ENCODE results near the gene CLDN20. TPM values are rescaled to one million over a fixed set of nuclear protein-coding genes. Genes with fewer than 3 reads are reported as not detected.
A peak's percentile ranks its signal among the peaks of the same experiment; 100 is the strongest.
"Not testable (repeated sequence)": the region's sequence is repeated elsewhere in the genome, so short reads cannot be mapped to it uniquely, and the experiment has no call there.

The CLDN20 gene
- total RNA-seq, 2 donors from 2014 or later, result not detected

- Histone ChIP-seq H3K9me3 (no peaks in the 10 kb centered on the region), H3K27ac (no peak overlapping the region), H3K27me3 (no peaks in the 10 kb centered on the region), H3K36me3 (no peaks in the 10 kb centered on the region), H3K4me3 (no peak overlapping the region), H3K9ac (ENCODE audit: low read depth in 2 of 2, low read length in 2 of 2) (no peak overlapping the region), H3K4me1 (no peaks in the 10 kb centered on the region)
- DNase-seq, result no peak
- intact Hi-C loops (cut with DNase I), result no loop called here
- TF ChIP-seq CTCF (IDR thresholded peaks at IDR 0.05), result no peak
Measured at GRCh38 chr6:155311583-155311982, 47.8 kb downstream of the CLDN20 start.

- intact Hi-C loops (cut with DNase I); H3K9ac ChIP-seq (ENCODE audit: low read depth in 2 of 2, low read length in 2 of 2); H3K9me3 ChIP-seq; H3K4me3 ChIP-seq; H3K27me3 ChIP-seq; DNase-seq; H3K27ac ChIP-seq; H3K4me1 ChIP-seq; H3K36me3 ChIP-seq: not testable (repeated sequence)
Measured at GRCh38 chr6:155312950-155313349, 49.1 kb downstream of the CLDN20 start.

GRCh38 chr6:155313602-155314091, 49.8 kb downstream of the CLDN20 start:
- Histone ChIP-seq H3K4me3 (peak overlapping the region; percentile 77), H3K9me3 (no peaks in the 10 kb centered on the region), H3K4me1 (no peaks in the 10 kb centered on the region), H3K9ac (ENCODE audit: low read depth in 2 of 2, low read length in 2 of 2) (peak overlapping the region; percentile 73 to 91), H3K36me3 (no peaks in the 10 kb centered on the region), H3K27me3 (no peaks in the 10 kb centered on the region), H3K27ac (peak overlapping the region; percentile 93)
- DNase-seq, result peak; percentile 45
- intact Hi-C loops (cut with DNase I), result no loop called here
- TF ChIP-seq CTCF (IDR thresholded peaks at IDR 0.05), result no peak

- Histone ChIP-seq H3K4me3 (peak within 1 kb of the TSS; percentile 77), H3K9me3 (no peaks in the 10 kb centered on the region), H3K36me3 (no peaks in the 10 kb centered on the region), H3K9ac (ENCODE audit: low read depth in 2 of 2, low read length in 2 of 2) (peak within 1 kb of the TSS; percentile 73 to 91), H3K4me1 (no peaks in the 10 kb centered on the region), H3K27me3 (no peaks in the 10 kb centered on the region), H3K27ac (peak within 1 kb of the TSS; percentile 93)
- intact Hi-C loops (cut with DNase I), result no loop called here
- TF ChIP-seq CTCF (IDR thresholded peaks at IDR 0.05), result no peak
- DNase-seq, result peak; percentile 99
Measured at GRCh38 chr6:155314092-155314772, 50.4 kb downstream of the CLDN20 start, which contains the start of gene TFB1M. TFB1M (minus strand) TSS chr6:155314484; CDS start chr6:155314428, 56 bp downstream.

GRCh38 chr6:155314773-155315515, 51.1 kb downstream of the CLDN20 start:
- peak overlapping the region; percentile 77 for H3K4me3 ChIP-seq
- H3K27ac ChIP-seq, result peak overlapping the region; percentile 93
- no peaks in the 10 kb centered on the region for H3K9me3 ChIP-seq
- no peak for TF ChIP-seq CTCF (IDR thresholded peaks at IDR 0.05)
- H3K36me3 ChIP-seq, result no peaks in the 10 kb centered on the region
- H3K27me3 ChIP-seq, result no peaks in the 10 kb centered on the region
- peak overlapping the region; percentile 58 to 67 for H3K9ac ChIP-seq (ENCODE audit: low read depth in 2 of 2, low read length in 2 of 2)
- DNase-seq, result no peak
- intact Hi-C loops (cut with DNase I), result no loop called here
- no peaks in the 10 kb centered on the region for H3K4me1 ChIP-seq

- Histone ChIP-seq H3K9ac (ENCODE audit: low read depth in 2 of 2, low read length in 2 of 2) (peak overlapping the region in 1 of 2 donors; percentile 58), H3K9me3 (no peaks in the 10 kb centered on the region), H3K4me3 (peak overlapping the region; percentile 77), H3K36me3 (no peaks in the 10 kb centered on the region), H3K27ac (peak overlapping the region; percentile 93), H3K4me1 (no peaks in the 10 kb centered on the region), H3K27me3 (no peaks in the 10 kb centered on the region)
- intact Hi-C loops (cut with DNase I), result no loop called here
- DNase-seq, result no peak
- no peak for TF ChIP-seq CTCF (IDR thresholded peaks at IDR 0.05)
Measured at GRCh38 chr6:155315516-155315871, 51.7 kb downstream of the CLDN20 start.
